K562 (cell line): Measurements from ENCODE around the gene RNF44. TPM values are rescaled to one million over a fixed set of nuclear protein-coding genes. Genes with fewer than 3 reads are reported as not detected.
A peak's percentile ranks its signal among the peaks of the same experiment; 100 is the strongest.

Experiments
- ATAC-seq: fragments of 200-7000 bp; cut with Tn5 transposase; 3 replicates; pipeline ENCODE4 v1.9.1; 2020; ENCODE audit warnings: moderate library complexity
- BruUV-seq: library from RNA; stranded (reverse); fragments of 400-500 nt; replicated peaks from 2 replicates; lab custom pipeline; 2021; lab: Mats Ljungman, UMichigan
- CTCF ChIA-PET: fragments of 300-600 bp; formaldehyde crosslinking; extraction: SDS; loops from one replicate; lab custom pipeline; 2021; ENCODE audit warnings: low intra/inter-chr PET ratio; lab: Yijun Ruan, JAX
- POLR2A ChIA-PET: fragments of 300-600, 350-650 bp; sonication (Branson Sonifier 250); formaldehyde crosslinking; extraction: SDS; loops from one replicate; lab custom pipeline; 2021; ENCODE audit warnings: antibody characterized with exemption, inconsistent platforms; lab: Yijun Ruan, JAX
- DNase-seq, 4 experiments: peaks; one replicate each; pipeline versions ENCODE4 v3.0.0 to v3.0.0-alpha.2; 2011 to 2018; ENCODE audit warnings: low spot score in 3 of 4, mixed read lengths in 3 of 4; ENCODE audit errors: extremely low read depth in 1 of 4
- FAIRE-seq: peaks from 2 replicates; lab custom pipeline; 2011; peaks lifted over from hg19 to GRCh38; lab: Jason Lieb, UNC
- H2AFZ ChIP-seq: 2 replicates; pipeline ENCODE4 v1.6.0; 2011; ENCODE audit warnings: low read depth, low read length, control low read depth, inconsistent platforms
- H3K27ac ChIP-seq: fragments of 200-600 bp; 3 replicates; pipeline ENCODE4 v1.8.0; 2011; ENCODE audit warnings: low read depth, mild to moderate bottlenecking, control low read depth, inconsistent platforms, low read length, moderate library complexity, mixed read lengths; ENCODE audit errors: extremely low read depth
- H3K27me3 ChIP-seq, 2 experiments: fragments of 300-600 bp in 1 of 2; 2 replicates in 1 of 2; 3 replicates in 1 of 2; pipeline versions ENCODE4 v1.6.0 to v1.8.0; 2011; ENCODE audit warnings: inconsistent platforms in 2 of 2, low read length in 2 of 2, mild to moderate bottlenecking in 1 of 2, mixed read lengths in 1 of 2, moderate library complexity in 1 of 2; ENCODE audit not compliant: control insufficient read depth in 2 of 2, insufficient read depth in 2 of 2
- H3K36me3 ChIP-seq: fragments of 300-600 bp; 3 replicates; pipeline ENCODE4 v1.8.0; 2011; ENCODE audit warnings: mild to moderate bottlenecking, low read length, inconsistent platforms; ENCODE audit not compliant: control insufficient read depth, insufficient read depth
- H3K4me1 ChIP-seq, 2 experiments: fragments of 200-600 bp in 1 of 2; replicated peaks in 1 of 2; 2 replicates in 1 of 2; 3 replicates in 1 of 2; pipeline versions ENCODE4 v1.5.1 to v1.8.0; 2011; ENCODE audit warnings: inconsistent platforms in 2 of 2, low read length in 2 of 2, mild to moderate bottlenecking in 1 of 2, mixed read lengths in 1 of 2, moderate library complexity in 1 of 2; ENCODE audit not compliant: control insufficient read depth in 2 of 2, insufficient read depth in 2 of 2
- H3K4me2 ChIP-seq: 2 replicates; pipeline ENCODE4 v1.6.1; 2011; ENCODE audit warnings: low read length, control low read depth, inconsistent platforms, mixed read lengths; ENCODE audit not compliant: insufficient read depth
- H3K4me3 ChIP-seq: fragments of 200-600 bp; sonication (generic), shearing (Covaris generic); 2 replicates; pipeline ENCODE4 v1.5.1; 2016; ENCODE audit warnings: control low read depth, inconsistent platforms
- H3K79me2 ChIP-seq: fragments of 200-600 bp; 3 replicates; pipeline ENCODE4 v1.8.0; 2011; ENCODE audit warnings: low read length, inconsistent platforms; ENCODE audit not compliant: control insufficient read depth, insufficient read depth
- H3K9ac ChIP-seq, 2 experiments: 2 replicates each; pipeline versions ENCODE4 v1.6.0 to v1.6.1; 2011; ENCODE audit warnings: low read depth in 2 of 2, low read length in 2 of 2, control low read depth in 1 of 2, inconsistent platforms in 1 of 2, mild to moderate bottlenecking in 1 of 2, mixed read lengths in 1 of 2; ENCODE audit not compliant: insufficient read depth in 1 of 2
- H3K9me1 ChIP-seq: one replicate; pipeline ENCODE4 v1.6.0; 2011; ENCODE audit warnings: inconsistent platforms, mild to moderate bottlenecking, low read length, moderate library complexity; ENCODE audit not compliant: control insufficient read depth, insufficient read depth
- H3K9me3 ChIP-seq: replicated peaks from 2 replicates; pipeline ENCODE4 v1.5.1; 2011; ENCODE audit warnings: low read depth, low read length, inconsistent platforms; ENCODE audit not compliant: control insufficient read depth, insufficient read depth
- H4K20me1 ChIP-seq: replicated peaks from 2 replicates; pipeline ENCODE4 v1.6.1; 2011; ENCODE audit warnings: low read length, inconsistent platforms, mixed read lengths; ENCODE audit not compliant: control insufficient read depth, insufficient read depth
- CREM ChIP-seq: IDR thresholded peaks from 2 replicates; pipeline ENCODE4 v1.6.1; 2014; ENCODE audit warnings: antibody characterized with exemption, low read depth
- CTBP1 ChIP-seq: fragments of 450-650 bp; IDR thresholded peaks from 2 replicates; pipeline ENCODE4 v1.6.1; 2016; ENCODE audit warnings: borderline replicate concordance
- KLF13 ChIP-seq: fragments of 450-650 bp; IDR thresholded peaks from 2 replicates; pipeline ENCODE4 v1.6.1; 2016; ENCODE audit warnings: missing genetic modification characterization, low read depth, mild to moderate bottlenecking, missing compliant biosample characterization, moderate library complexity, borderline replicate concordance
- MEIS2 ChIP-seq: fragments of 450-650 bp; IDR thresholded peaks from 2 replicates; pipeline ENCODE4 v1.6.1; 2014; ENCODE audit warnings: mild to moderate bottlenecking; ENCODE audit not compliant: partially characterized antibody
- NR3C1 ChIP-seq: sonication (generic); formaldehyde crosslinking; IDR thresholded peaks from 2 replicates; pipeline ENCODE4 v1.8.1; 2022; ENCODE audit warnings: missing genetic modification reagents
- RCOR1 ChIP-seq, 2 experiments: IDR thresholded peaks; 2 replicates each; pipeline ENCODE4 v1.6.1; 2012; ENCODE audit warnings: low read depth in 2 of 2, low read length in 2 of 2, borderline replicate concordance in 1 of 2, improper control_type of control experiment in 1 of 2
- SFPQ ChIP-seq: fragments of 200-400 bp; formaldehyde crosslinking; IDR thresholded peaks from 2 replicates; pipeline ENCODE4 v1.6.1; 2017; ENCODE audit warnings: mild to moderate bottlenecking, low read depth, low read length, moderate library complexity
- SOX6 ChIP-seq: fragments of 450-650 bp; IDR thresholded peaks from 2 replicates; pipeline ENCODE4 v1.6.1; 2014; ENCODE audit warnings: mild to moderate bottlenecking
- TEAD4 ChIP-seq, 2 experiments: sonication (generic) in 1 of 2; formaldehyde crosslinking in 1 of 2; IDR thresholded peaks; 2 replicates each; pipeline versions ENCODE4 v1.6.1 to v1.8.0; 2012 to 2022; ENCODE audit warnings: borderline replicate concordance in 1 of 2, inconsistent platforms in 1 of 2, low read length in 1 of 2, mild to moderate bottlenecking in 1 of 2, missing genetic modification reagents in 1 of 2
- ZNF639 ChIP-seq, 2 experiments: fragments of 200-800 bp in 1 of 2; sonication (Bioruptor generic) in 1 of 2; sonication (generic) in 1 of 2; formaldehyde crosslinking in 1 of 2; IDR thresholded peaks in 1 of 2; conservative IDR thresholded peaks in 1 of 2; 2 replicates each; pipeline versions ENCODE4 v1.5.0 to v1.6.1; 2016 to 2020; ENCODE audit warnings: missing compliant biosample characterization in 1 of 2, missing genetic modification characterization in 1 of 2, missing genetic modification reagents in 1 of 2
- ZNF644 ChIP-seq: fragments of 200-800 bp; sonication (Bioruptor generic); IDR thresholded peaks from 2 replicates; pipeline ENCODE4 v1.6.1; 2016; ENCODE audit warnings: low read depth, missing genetic modification characterization, missing compliant biosample characterization
- WGBS: fragments of 100-300 bp; shearing (Covaris generic); methylation state at CpG from one replicate; pipeline ENCODE4 v1.1.6; 2016; ENCODE audit warnings: low coverage, mixed read lengths; ENCODE audit not compliant: insufficient coverage; ENCODE audit errors: missing lambda C conversion rate; 5-methylcytosine and 5-hydroxymethylcytosine counted together
- in situ Hi-C: fragments of 300-500 bp; cut with MboI; formaldehyde crosslinking; loops from 4 replicates; pipeline ENCODE4 v1.15.0; 2018; ENCODE audit warnings: inconsistent platforms, mixed read lengths
- intact Hi-C: fragments of 100-400 bp; cut with micrococcal nuclease; formaldehyde crosslinking; loops from 2 replicates; pipeline ENCODE4 v1.14.2; 2022
- polyA plus RNA-seq, 8 experiments: library from polyadenylated mRNA; depleted of rRNA in 4 of 8; stranded (reverse) in 5 of 8; unstranded in 3 of 8; fragments of >200 nt; fragmentation: Nextera tagmentation in 2 of 8; fragmentation: Illumina TruSeq in 1 of 8; extraction: Ambion mirVana in 2 of 8; extraction: Trizol in 1 of 8; gene quantifications; 2 replicates each; pipeline versions ENCODE4 v1.2.1 to v1.2.3, GENCODE V29; 2011 to 2014; ENCODE audit warnings: inconsistent platforms in 1 of 8, missing spikeins in 1 of 8
- total RNA-seq, 7 experiments: library from RNA; depleted of rRNA in 6 of 7; stranded (reverse); fragments of >200 nt in 6 of 7; fragmentation: Illumina TruSeq in 2 of 7; extraction: Trizol in 2 of 7; gene quantifications; 2 replicates each; pipeline versions ENCODE4 v1.2.1 to v1.2.3, GENCODE V29; 2011 to 2021; ENCODE audit warnings: low replicate concordance in 1 of 7
- TF ChIP-seq, protein P1 (sequence below): fragments of 450-650 bp; IDR thresholded peaks from 2 replicates; pipeline ENCODE4 v1.6.1; 2016

The RNF44 gene
- total and polyA plus RNA-seq, 9 of the 15 experiments (the other 6 are each of a cell fraction or from before 2014, with no cell fraction given) = 1.6 to 82.6 (median 7.4) TPM

GRCh38 chr5:176538989-176539384, 1.8 kb upstream of the RNF44 start:
- Histone ChIP-seq H3K4me3 (no peak overlapping the region), H3K4me2 (no peak overlapping the region)

More at GRCh38 chr5:176538989-176539384, 1.8 kb upstream of the RNF44 start:
- peak overlapping the region; percentile 98; the same call in 1 of the 3 replicates for H3K27ac ChIP-seq
- intact Hi-C loops (no loop called here), in situ Hi-C loops (no loop called here)
- ChIA-PET CTCF (no interaction called here), POLR2A (interaction anchor here (0.6 to 4.8 kb wide), 5 partner anchors 8 to 464 kb away, joined by 3 to 39 read pairs (median 4); no protein-coding TSS in a partner anchor)
- WGBS = 10% methylated on average over 5 of the region's 5 CpGs
- peaks cover 56 to 58% of the 10 kb centered on the region in 2 experiments for H3K4me1 ChIP-seq
- H3K36me3 ChIP-seq = peaks cover 16% of the 10 kb centered on the region; the same call in 2 of the 3 replicates
- ATAC-seq (no peak), FAIRE-seq (peak; percentile 60), DNase-seq (peak in 1 of 4 experiments; percentile 46)
- peaks cover 12% of the 10 kb centered on the region; the same call in 1 of the 2 replicates for H4K20me1 ChIP-seq
- 0 out of 4 replicates have a peak overlapping the region, but pooled peaks of 1 of the 2 experiments have one; percentile 96 for H3K9ac ChIP-seq
- peak overlapping the region; percentile 5; the same call in 1 of the 2 replicates for H2AFZ ChIP-seq
- TF ChIP-seq TEAD4 (IDR thresholded peaks at IDR 0.05; ENCODE audit: low read length) = no peak
- no peak for TF ChIP-seq TEAD4 (CRISPR knock-in tag; IDR thresholded peaks at IDR 0.05; ENCODE audit: borderline replicate concordance)
- TF ChIP-seq SFPQ = no peak
- no peak for TF ChIP-seq KLF13 (tag)
- TF ChIP-seq, protein P1, sequence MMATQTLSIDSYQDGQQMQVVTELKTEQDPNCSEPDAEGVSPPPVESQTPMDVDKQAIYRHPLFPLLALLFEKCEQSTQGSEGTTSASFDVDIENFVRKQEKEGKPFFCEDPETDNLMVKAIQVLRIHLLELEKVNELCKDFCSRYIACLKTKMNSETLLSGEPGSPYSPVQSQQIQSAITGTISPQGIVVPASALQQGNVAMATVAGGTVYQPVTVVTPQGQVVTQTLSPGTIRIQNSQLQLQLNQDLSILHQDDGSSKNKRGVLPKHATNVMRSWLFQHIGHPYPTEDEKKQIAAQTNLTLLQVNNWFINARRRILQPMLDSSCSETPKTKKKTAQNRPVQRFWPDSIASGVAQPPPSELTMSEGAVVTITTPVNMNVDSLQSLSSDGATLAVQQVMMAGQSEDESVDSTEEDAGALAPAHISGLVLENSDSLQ = peak; percentile 18; the same call in 1 of the 2 replicates
- peak; percentile 54; the same call in 1 of the 2 replicates for TF ChIP-seq SOX6
- TF ChIP-seq CREM = no peak
- TF ChIP-seq ZNF644 (tag) = 0 out of 2 replicates have a peak, but pooled peaks have one; percentile 13
- peak; percentile 6 for TF ChIP-seq MEIS2
- TF ChIP-seq ZNF639 (CRISPR knock-in tag; conservative IDR thresholded peaks at IDR 0.05 in 1 of 2, IDR thresholded peaks at IDR 0.05 in 1 of 2) = 0 out of 4 replicates have a peak, but pooled peaks of 1 of the 2 experiments have one; percentile 41
- no peak for TF ChIP-seq NR3C1 (CRISPR knock-in tag)
- peak; percentile 56; the same call in 1 of the 2 replicates for TF ChIP-seq CTBP1
- 0 out of 4 replicates have a peak, but pooled peaks of 1 of the 2 experiments have one; percentile 40 for TF ChIP-seq RCOR1 (IDR thresholded peaks at IDR 0.05; ENCODE audit: borderline replicate concordance in 1 of 2, low read depth in 2 of 2, low read length in 2 of 2)
- H3K79me2 ChIP-seq = peaks cover 45% of the 10 kb centered on the region
- no peaks in the 10 kb centered on the region for H3K27me3 ChIP-seq
- no peaks in the 10 kb centered on the region for H3K9me3 ChIP-seq
- peaks cover 3% of the 10 kb centered on the region for H3K9me1 ChIP-seq
- BruUV-seq = no TSS peak
